GM20000 (cell line): ENCODE measurements around the gene ID1.

Experiments
- DNase-seq: peaks from one replicate; pipeline ENCODE4 v3.0.0; 2012; ENCODE audit warnings: low spot score
- TF ChIP-seq, protein P1 (sequence below): IDR thresholded peaks from 2 replicates; pipeline ENCODE4 v1.5.1; 2012; ENCODE audit warnings: mild to moderate bottlenecking, control low read depth; ENCODE audit errors: extremely low read depth, missing control alignments

ID1 gene

GRCh38 chr20:31652917-31653396 lies 47.9 kb downstream of the ID1 start:
- DNase-seq: no peak
- TF ChIP-seq, protein P1, sequence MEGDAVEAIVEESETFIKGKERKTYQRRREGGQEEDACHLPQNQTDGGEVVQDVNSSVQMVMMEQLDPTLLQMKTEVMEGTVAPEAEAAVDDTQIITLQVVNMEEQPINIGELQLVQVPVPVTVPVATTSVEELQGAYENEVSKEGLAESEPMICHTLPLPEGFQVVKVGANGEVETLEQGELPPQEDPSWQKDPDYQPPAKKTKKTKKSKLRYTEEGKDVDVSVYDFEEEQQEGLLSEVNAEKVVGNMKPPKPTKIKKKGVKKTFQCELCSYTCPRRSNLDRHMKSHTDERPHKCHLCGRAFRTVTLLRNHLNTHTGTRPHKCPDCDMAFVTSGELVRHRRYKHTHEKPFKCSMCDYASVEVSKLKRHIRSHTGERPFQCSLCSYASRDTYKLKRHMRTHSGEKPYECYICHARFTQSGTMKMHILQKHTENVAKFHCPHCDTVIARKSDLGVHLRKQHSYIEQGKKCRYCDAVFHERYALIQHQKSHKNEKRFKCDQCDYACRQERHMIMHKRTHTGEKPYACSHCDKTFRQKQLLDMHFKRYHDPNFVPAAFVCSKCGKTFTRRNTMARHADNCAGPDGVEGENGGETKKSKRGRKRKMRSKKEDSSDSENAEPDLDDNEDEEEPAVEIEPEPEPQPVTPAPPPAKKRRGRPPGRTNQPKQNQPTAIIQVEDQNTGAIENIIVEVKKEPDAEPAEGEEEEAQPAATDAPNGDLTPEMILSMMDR: no peak

DNA sequence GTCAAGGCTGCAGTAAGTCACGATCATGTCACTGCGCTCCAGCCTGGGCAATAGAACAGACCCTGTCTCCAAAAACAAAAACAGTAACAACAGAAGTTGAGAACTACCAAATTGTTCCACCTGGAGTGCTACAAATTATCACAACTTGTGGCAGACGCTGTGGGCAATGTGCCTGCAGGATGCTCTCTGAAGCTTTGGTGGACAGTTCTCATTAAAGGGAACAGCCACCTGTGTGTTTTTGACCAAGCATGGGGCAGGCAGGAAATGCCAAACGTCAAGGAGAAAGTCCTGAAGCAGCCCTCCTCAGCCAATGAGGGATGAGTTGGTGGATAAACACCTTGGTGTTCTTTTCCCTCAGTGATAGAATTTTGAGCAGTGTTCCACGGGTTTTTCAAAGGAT lies 48.5 kb downstream of the ID1 start:
- TF ChIP-seq, protein P1: no peak
- DNase-seq: no peak

DNA sequence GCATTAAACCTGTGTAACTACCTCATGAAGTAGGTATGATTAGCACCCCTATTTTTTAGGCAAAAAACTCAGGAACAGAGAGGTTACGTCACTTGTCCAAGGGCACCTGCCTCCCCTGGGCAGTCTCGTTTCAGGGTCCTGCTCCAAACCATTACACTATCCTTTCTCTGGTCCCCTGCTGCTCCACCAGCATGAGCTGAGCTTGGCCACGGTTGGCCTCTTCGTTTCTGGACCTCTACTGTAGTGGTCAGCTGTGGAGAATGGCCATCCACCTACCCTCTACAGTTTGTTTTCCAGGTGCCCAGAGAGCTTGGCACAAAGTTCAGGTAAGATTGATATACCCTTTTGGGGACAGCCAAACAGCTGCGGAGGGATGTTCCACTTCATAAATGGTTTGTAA lies 49.4 kb downstream of the ID1 start:
- DNase-seq: no peak
- TF ChIP-seq, protein P1: no peak
